GM20431 (cell line): ENCODE measurements around the gene WDR70.

Source experiments
- in situ Hi-C: fragments of 300-500 bp; cut with MseI, MboI; formaldehyde crosslinking; loops from one replicate; pipeline ENCODE4 v1.15.0; 2020; ENCODE audit warnings: low sequenced_read_pairs; ENCODE audit not compliant: unreplicated experiment

Gene WDR70

DNA sequence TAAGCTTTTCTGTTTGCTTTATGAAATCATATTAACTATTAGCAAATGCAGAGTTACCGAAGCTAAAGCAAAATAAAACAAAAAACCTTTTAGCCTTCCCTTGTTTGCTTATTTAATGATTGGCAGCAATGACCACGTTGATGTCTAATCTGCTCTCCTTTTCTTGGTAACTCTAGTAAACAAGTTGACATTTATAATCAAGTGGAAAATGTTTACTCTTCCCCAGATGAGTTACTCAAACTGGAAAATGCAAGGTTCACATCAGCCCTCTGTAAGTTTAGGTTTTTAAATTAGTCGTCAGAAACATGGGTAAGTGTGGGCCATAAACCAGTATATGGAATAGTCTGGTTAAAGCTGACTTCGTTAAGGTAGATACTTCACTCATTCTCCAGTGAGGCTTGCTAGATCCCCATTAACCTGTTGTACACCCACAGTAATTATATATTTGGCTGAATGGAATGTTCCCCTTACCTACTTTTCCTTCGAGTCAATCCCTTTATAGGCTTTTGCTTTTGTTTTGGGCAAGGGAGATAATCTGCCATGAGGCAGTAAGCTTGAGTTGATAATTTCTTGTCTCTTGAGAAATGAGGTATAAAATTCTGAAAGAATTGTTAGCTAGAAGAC lies 359.9 kb downstream of the WDR70 start:
- in situ Hi-C loops: no loop called here

DNA sequence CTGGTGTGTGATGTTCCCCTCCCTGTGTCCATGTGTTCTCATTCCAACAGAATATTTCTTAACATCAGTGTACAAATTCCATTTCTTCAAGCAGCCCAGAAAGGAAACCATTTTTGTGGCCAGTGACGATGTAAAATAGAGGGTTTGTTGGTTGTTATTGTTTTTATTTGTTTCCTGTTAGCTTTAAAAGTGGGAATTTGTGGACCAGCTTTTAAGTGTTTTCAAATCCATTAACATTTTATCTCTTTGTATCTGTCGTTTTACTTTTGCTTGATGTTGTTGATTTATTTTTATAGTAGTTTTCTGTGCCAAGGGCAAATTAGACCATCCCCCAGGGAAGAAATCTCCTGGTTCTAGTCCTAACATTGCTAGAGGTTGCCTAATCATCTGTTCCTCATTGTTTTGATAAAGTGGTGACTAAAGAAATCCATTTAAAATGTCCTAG lies 360.7 kb downstream of the WDR70 start:
- in situ Hi-C loops: no loop called here

DNA sequence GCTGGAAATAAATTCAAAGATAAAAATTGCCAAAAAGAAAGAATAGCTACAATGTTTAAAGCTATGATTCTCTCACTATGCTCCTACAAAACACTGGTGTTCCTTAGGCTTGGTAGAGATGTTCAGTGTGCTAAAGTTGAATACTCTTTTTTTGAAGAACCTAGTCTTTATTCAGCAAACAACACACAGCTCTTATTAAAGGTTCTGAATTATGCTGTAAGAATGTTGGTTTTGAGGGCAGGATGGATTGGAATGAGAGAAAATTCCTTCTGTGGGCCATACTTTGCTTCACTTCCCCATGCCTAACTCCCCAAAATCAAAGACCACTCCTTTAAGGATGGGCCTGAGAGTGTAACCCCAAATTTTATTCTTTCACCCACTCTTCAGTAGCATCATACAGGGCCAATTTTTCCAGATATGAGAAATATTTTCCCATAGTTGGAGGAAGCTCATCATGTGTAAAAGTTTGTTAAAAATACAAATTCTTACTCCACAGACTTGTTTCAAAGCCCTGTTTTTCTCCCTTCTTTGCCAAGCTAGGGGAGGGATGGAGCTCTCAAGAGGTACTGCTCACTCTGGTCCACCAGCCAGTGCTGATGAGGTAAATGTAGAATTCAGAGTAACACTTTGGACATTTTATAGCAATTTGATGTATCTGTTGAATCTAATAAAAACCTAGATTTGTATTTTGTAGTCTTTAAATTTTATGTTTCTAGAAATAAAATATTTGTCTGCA lies 361.4 kb downstream of the WDR70 start:
- in situ Hi-C loops: no loop called here

DNA sequence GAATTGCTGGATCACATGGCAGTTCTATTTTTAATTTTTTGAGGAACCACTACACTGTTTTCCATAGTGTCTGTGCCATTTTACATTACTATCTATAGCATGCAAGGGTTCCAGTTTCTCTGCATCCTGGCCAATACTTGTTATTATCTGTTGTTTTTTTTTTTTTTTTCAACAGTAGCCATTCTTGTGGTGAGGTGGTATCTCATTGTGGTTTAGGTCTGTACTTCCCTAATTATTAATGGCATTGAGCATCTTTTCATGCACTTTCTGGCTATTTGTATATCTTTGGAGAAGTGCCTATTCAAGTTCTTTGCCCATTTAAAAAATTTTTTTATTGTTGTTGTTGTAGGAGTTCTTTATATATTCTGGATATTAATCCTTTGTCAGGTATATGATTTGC lies 363.0 kb downstream of the WDR70 start:
- in situ Hi-C loops: no loop called here

DNA sequence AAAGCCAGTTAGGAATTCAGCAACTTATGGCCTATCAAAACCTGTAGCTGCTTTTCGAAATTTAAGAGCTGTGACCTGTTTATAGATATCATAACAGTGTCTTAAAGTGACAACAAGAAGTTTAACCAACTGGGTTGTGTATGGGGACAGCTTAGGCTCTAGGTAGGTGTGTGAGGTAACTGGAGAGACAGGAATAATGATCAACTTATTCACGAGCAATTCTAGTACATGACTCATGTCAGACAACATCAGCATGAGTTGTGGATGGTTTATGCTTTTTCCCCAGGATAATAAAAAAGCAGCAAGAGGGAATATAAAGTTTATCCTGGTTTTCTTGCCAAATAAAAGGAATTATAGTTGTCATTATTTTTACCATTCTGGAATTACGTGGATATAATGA lies 372.1 kb downstream of the WDR70 start:
- in situ Hi-C loops: no loop called here

DNA sequence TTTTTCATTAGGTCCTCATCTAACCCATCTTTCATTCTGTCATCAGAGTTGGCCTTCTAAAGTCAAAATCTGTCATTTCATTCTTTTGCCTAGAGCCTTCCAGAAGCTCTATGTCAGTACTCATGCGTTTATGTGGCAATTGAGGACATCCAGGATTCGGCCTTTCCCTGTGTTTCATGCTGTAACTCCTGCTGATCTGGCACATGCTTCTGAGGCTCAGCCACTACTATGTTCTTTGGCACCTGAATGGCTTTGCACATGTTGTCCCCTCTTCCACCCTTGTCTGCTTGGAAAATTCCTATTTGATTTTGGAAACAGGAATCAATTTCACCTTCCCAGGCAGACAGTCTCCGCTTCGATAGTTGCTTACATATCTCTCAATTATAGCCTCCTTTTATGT lies 375.9 kb downstream of the WDR70 start:
- in situ Hi-C loops: no loop called here

DNA sequence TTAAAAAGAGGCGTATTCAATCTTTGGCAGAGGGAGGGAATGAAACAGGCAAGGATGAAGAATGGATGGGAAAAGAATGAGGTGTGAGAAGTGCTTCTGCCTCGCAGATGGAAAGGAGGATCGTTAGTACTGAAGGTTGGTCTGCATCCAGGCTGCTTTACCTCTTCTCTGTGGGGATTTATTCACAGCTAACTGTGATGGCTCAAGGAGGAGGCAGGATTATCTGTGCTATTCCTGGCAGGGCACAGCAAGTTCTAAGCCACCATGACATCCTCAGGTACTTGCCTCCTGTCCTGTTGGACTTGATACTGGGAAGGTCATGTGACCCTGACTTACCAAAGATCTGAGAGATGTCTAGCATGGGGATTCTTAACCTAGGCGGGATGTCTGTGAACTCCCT lies 376.5 kb downstream of the WDR70 start:
- in situ Hi-C loops: no loop called here

DNA sequence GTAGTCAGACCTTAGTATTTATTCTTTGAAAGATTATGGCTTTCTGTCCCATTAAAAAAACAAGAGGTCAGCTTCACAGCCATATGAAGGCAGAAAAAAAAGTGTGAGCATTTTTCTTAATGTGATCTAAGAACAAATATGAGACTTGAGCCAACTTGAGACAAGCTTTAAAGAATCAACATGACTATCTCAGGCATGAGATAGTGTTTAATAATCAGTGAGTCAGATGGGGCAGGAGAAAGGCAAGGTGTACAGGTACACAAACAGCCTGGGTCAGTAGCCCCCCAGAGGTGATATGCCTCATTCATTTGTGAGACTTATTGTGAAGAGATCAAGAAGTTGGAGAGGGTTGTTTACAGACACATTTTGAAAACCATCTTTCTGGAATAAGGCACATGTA lies 377.1 kb downstream of the WDR70 start:
- in situ Hi-C loops: no loop called here

DNA sequence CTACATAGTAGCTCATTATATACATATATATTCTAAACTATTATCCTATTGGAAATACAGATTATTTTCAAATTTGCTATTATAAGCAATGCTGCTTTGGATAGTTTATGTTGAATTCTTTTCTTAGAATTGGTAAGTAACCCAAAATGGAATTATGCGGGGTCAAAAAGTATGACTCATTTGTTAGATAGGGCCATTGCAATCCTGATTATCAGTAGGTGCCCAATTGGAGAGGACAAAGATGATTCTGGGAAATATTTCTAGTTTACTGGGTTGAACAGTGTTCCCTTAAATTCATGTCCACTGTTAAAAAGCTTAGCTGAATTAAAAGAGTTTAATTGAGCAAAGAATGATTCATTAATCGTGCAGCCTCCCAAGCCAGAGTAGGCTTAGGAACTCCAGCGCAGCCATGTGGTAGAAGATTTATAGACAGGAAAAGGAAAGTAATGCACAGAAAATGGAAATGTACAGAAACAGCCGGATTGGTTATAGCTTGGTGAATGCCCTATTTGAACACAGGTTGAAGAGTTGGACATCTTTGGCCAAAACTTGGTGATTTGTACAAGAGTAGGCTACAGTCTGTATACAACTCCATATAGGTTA lies 379.0 kb downstream of the WDR70 start:
- in situ Hi-C loops: no loop called here

DNA sequence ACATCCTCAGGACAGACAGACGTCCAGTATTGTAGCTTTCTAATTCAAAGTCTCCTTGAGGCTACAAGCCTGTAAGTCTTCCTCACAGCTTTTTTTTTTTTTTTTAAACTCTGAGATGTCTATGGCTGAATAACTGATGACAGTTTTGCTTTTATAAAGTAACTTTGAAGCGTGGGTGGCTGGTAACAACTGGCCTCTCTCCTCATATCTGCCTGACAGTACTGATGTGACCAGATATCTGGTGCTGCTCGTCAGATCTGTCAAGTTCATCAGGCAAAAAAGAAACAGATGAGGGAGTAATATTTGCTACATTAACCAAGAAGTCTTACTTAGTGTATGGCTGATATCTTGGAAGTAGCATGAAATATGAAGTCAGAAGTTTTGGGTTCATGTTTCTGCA lies 388.1 kb downstream of the WDR70 start:
- in situ Hi-C loops: no loop called here

DNA sequence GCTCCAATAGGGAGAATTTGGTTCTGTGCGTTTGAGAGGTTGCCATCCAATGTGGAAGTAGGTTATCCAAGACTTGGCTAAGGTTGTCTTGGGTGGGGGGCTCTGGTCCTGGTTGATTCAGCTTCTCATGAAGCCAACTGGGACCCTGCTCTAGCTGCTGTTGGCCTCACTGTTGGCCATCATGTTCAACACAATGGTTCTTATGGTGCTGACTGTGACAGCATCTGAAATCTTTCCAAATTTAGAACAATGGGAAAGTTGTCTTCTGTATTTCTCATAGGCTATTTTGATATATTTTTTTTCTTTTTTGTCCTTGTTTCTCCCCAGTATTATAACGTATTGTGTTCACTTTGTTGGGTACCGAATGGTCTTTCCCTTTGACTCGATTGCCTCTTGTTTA lies 388.8 kb downstream of the WDR70 start:
- in situ Hi-C loops: no loop called here

DNA sequence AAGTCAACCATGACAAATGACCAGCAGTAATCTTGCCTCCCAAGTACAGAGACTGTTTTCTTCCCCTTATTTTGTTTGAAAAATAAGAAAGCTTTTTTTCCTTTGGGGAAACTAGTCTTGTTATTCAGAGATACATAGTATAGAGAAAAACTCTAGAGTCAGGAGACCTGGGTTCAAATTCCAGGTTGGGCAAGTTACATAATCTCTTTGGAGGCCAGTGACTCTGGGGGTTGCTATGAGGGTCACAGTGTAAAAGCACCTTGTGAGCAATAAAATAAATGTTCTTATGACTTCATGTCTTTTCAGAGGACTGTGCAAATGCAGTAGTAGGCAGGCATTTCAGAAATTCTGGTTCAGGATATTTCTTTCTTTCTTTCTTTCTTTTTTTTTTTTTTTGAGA lies 389.3 kb downstream of the WDR70 start:
- in situ Hi-C loops: no loop called here

DNA sequence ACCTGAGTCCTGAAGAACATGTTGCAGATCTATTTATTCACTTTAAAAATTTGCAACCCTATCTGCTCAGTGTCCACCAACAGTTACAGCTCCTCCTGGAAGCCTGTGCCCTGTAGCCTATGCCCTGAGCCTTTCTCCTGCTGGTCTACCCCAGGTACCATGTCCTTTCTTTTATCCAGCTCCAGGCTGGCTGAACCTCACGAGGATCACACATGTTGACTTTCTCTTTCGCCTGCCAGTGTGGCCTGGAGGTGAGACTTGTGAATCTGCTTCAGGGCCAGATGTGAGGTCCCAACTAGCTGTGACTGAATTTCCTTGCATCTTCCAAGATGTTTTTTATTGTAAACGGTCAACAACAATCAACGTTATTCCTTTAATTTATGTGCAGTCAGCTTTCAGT lies 390.0 kb downstream of the WDR70 start:
- in situ Hi-C loops: no loop called here

DNA sequence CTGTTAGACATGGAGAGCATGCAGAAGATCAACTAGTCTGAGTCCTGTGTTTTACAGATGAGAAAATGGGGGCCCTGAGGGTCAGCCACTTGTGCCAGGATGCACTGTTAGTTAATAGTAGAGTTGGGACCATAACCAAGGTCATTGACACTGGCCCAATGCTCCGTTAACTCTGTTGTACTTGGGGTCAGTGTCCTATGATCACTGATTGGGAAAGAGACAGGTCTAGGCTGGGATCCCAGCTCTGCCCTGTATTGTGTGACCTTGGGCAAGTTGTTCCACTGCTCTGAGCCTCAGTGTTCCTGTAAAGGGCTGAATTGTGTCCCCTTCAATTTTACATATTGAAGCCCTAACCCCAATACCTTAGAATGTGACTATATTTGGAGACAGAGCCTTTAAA lies 390.7 kb downstream of the WDR70 start:
- in situ Hi-C loops: no loop called here

DNA sequence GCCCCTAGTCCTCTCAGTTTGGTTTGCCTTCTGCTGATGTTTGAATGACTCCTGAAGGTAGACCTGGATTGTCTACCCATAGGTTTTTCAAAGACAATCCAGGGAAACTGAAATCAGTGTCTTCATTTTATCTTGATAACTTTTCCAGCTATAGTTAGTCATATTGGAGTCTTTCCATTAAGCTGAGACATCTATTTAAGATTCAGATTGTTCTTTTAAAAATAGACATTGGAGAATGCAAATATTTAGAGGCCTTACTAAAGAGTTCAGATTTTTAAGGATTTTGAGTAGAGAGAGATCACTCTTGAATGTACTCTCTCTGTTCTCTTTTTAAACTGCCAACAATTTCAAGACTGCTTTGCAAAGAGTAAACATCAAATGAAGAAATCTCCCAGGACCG lies 391.7 kb downstream of the WDR70 start:
- in situ Hi-C loops: no loop called here

DNA sequence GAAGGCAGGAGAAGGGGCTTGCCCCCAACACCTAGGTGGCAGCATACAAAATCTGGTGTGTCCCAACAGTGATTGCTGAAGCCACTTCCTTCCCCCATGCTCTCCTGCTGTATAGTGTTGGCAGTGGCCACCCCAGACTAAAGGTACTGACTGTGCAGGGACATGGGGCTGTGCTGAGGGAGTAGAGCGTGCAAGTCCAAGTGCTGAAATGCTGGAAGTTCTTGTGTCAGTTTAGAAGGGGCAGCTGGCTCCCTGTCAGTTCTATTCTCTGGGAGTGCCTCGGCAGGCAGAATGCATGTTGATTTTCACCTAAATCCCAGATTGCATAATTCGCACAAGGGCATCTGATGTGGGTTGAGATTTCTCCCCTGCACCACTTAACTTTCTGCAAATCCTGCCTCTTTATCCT lies 392.1 kb downstream of the WDR70 start:
- in situ Hi-C loops: no loop called here

DNA sequence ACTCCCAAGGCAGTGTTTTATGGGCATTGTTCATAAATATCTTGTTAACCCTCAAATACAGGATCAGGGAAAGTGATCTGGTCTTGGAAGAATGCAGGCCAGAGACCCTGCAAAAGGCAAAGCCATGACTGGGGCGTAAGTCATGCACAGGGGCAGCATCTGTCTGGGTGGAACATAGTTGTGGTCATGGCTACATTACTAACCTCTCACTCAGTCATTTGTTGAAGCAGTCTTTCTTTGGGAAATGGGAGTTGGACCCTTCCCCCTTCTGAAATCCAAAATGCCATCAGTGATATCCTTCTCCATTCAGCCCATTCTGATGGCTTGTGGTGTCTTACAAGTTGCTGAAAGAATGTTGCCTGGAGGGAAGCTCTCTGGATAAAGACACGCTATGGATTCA lies 392.6 kb downstream of the WDR70 start:
- in situ Hi-C loops: no loop called here

DNA sequence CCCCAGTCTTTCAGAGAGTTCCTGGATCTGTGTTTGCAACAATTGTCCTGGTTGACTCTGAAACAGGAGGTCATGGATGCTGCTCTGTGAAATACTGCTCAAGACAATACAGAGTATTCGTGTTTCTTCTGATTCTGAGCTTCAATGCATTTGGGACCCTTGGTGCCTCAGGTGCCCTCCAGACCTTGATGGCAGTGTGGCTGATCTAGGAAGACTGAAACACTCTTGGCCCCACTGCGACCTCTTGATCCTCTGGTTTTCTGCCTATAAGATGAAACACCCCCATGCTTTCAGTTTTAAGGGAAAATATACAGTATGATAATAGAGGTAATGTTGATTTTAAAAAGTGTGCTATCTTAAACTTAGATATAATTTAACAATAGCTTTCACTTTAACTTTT lies 393.1 kb downstream of the WDR70 start:
- in situ Hi-C loops: no loop called here

DNA sequence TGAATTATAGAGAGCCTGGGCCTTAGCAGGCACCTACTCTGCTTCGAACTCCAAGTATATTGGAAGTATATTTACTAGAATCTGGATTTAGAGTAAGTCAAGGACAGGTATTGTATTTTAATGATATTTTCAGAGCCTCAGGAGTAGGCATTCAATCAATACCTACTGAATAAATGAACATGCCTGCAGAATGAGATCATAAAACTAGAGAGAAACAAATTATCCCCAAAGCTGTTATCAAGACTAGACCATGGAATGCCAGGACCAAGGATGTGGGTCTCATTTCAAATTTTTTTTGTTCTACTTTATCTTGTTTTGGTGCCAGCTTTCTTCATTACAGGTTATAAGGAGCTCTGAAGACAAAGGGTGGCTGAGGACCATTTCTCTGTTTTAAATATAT lies 394.7 kb downstream of the WDR70 start:
- in situ Hi-C loops: no loop called here

DNA sequence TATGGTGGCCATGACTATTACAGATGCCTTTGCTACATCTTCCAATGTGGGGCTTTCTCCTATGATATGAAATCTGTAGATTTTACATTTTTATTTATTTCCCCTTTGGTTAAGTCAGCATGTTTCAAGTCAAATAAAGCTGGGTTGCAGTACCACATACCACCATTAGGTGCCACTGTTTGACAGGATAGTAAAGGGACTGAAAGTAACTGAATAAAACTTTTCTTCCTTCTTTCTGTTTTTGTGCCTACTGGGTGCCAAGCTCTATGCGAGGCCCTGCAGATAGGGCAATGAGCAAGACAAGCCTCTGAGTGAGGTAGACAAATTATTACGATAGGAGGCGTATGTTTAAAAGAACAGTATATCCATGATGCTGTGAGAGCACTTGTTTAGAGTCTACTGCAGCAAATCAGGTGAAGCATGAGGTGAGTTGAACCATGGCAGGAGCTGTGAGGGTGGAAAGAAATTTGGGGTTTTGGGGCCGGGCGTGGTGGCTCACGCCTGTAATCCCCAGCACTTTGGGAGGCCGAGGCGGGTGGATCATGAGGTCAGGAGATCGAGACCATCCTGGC lies 395.9 kb downstream of the WDR70 start:
- in situ Hi-C loops: no loop called here

DNA sequence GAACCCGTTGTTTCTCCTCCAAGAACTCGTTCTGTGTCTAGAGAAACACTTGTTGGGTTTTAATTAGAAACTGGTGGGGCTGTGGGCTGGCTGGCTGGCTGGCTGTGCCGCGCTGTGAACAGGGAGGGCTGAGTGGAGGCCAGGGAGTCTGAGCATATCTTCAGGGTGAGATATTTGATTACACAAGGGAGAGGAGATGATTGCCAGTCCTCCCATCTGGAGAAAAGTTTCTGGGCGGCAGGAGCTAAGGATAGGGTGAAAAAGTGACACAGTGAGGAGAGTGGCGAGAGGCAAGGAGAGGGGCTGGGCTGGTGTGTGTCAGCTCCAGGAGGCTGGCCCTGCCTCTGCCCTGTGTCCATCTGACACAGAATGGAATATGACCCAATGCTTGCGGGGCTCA lies 397.7 kb downstream of the WDR70 start:
- in situ Hi-C loops: no loop called here
